DOHH2 (cell line): ENCODE measurements around the gene MGAT4B.

Experiments
- H3F3A ChIP-seq: fragments of 200-600 bp; sonication (generic), shearing (Covaris generic); 2 replicates; pipeline ENCODE4 v1.6.0; 2016; ENCODE audit warnings: antibody characterized with exemption, mild to moderate bottlenecking; ENCODE audit not compliant: control insufficient read depth, insufficient read depth
- H3K27ac ChIP-seq: fragments of 200-600 bp; sonication (generic); 2 replicates; pipeline ENCODE4 v1.5.1; 2014; ENCODE audit warnings: low read depth, mild to moderate bottlenecking, low read length, moderate library complexity
- H3K27me3 ChIP-seq: fragments of 200-600 bp; sonication (generic); 2 replicates; pipeline ENCODE4 v1.6.1; 2014; ENCODE audit warnings: mild to moderate bottlenecking, low read length, mixed read lengths; ENCODE audit not compliant: control insufficient read depth
- H3K36me3 ChIP-seq: fragments of 200-600 bp; sonication (generic); 2 replicates; pipeline ENCODE4 v1.6.1; 2014; ENCODE audit warnings: mild to moderate bottlenecking, low read length, moderate library complexity, mixed read lengths; ENCODE audit not compliant: control insufficient read depth
- H3K4me1 ChIP-seq: fragments of 200-600 bp; sonication (generic); 2 replicates; pipeline ENCODE4 v1.6.1; 2014; ENCODE audit warnings: mild to moderate bottlenecking, low read length, mixed read lengths; ENCODE audit not compliant: control insufficient read depth
- H3K4me2 ChIP-seq: fragments of 200-600 bp; sonication (generic); 2 replicates; pipeline ENCODE4 v1.6.0; 2014; ENCODE audit warnings: mild to moderate bottlenecking, low read length, moderate library complexity
- H3K4me3 ChIP-seq: fragments of 200-600 bp; sonication (generic); 2 replicates; pipeline ENCODE4 v1.5.1; 2014; ENCODE audit warnings: mild to moderate bottlenecking, low read length, mixed read lengths
- H3K79me2 ChIP-seq: fragments of 200-600 bp; sonication (generic); 2 replicates; pipeline ENCODE4 v1.6.1; 2014; ENCODE audit warnings: mild to moderate bottlenecking, low read length, mixed read lengths; ENCODE audit not compliant: control insufficient read depth
- H3K9me2 ChIP-seq: fragments of 200-600 bp; sonication (generic); replicated peaks from 2 replicates; pipeline ENCODE4 v1.6.1; 2014; ENCODE audit warnings: mild to moderate bottlenecking, low read length, mixed read lengths; ENCODE audit not compliant: control insufficient read depth
- H3K9me3 ChIP-seq: fragments of 200-600 bp; sonication (generic); 2 replicates; pipeline ENCODE4 v1.6.1; 2014; ENCODE audit warnings: antibody characterized with exemption, low read length, mixed read lengths; ENCODE audit not compliant: control insufficient read depth, insufficient read depth
- H4K20me1 ChIP-seq: fragments of 200-600 bp; sonication (generic); 2 replicates; pipeline ENCODE4 v1.6.0; 2014; ENCODE audit warnings: low read depth, mild to moderate bottlenecking, antibody characterized with exemption, low read length, moderate library complexity; ENCODE audit not compliant: control insufficient read depth, insufficient read depth
- CTCF ChIP-seq: fragments of 200-600 bp; sonication (generic); IDR thresholded peaks from one replicate; pipeline ENCODE4 v1.5.1; 2014; ENCODE audit warnings: antibody characterized with exemption, mild to moderate bottlenecking, low read depth, low read length; ENCODE audit not compliant: poor library complexity, severe bottlenecking
- EZH2phosphoT487 ChIP-seq: fragments of 200-600 bp; sonication (generic); IDR thresholded peaks from 2 replicates; pipeline ENCODE4 v1.6.1; 2017; ENCODE audit warnings: borderline replicate concordance, mild to moderate bottlenecking, antibody characterized with exemption, low read length, moderate library complexity, mixed read lengths

The MGAT4B gene

DNA sequence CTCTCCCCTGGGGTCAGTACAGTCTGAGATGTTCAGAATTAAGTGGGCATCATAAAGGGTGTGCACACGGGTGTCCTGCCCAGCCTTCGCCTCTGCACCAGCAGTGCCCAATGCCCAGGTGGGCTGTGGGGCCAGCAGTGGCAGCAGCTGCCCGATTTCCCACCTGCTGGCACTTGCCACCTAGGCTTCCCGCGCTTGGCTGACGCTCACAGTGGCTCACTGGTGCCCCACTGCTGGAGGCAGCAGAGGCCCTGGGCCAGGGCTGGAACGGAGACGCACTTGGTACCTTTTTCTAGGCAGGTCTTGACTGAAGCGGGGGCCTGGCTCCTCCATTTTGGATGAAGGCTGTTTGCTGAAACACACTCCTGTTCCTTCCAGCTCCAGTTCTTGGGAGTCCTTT is 35.0 kb upstream of the MGAT4B start:
- Histone ChIP-seq H3K4me2 (no peak overlapping the region), H3K9me2 (no peaks in the 10 kb centered on the region), H3K4me1 (no peaks in the 10 kb centered on the region), H4K20me1 (no peaks in the 10 kb centered on the region), H3K79me2 (no peaks in the 10 kb centered on the region), H3K36me3 (peaks cover 37% of the 10 kb centered on the region), H3F3A (no peaks in the 10 kb centered on the region), H3K27ac (no peak overlapping the region), H3K27me3 (no peaks in the 10 kb centered on the region), H3K9me3 (no peaks in the 10 kb centered on the region), H3K4me3 (no peak overlapping the region)
- no peak for TF ChIP-seq CTCF
- TF ChIP-seq EZH2phosphoT487, result no peak

DNA sequence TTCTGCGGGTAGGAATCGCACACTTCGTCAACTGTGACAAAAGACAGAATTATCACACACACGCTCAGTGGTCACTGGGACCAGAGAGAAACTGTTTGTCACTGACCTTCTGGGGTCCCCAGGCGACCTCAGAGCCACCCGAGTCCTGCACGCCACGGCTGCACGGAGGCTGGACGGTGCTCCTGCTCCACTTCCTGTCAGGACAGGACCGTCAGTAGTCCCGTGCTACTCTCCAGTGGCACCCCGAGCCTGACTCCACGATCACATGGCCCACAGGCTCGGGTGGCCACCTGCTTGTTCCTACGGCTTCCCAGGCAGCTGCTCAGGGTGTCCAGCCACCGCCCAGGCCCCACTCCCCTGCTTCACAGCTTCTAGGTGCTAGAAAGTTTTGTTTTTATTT is 34.1 kb upstream of the MGAT4B start:
- H3F3A ChIP-seq, result no peaks in the 10 kb centered on the region
- H3K79me2 ChIP-seq, result no peaks in the 10 kb centered on the region
- no peaks in the 10 kb centered on the region for H4K20me1 ChIP-seq
- H3K4me3 ChIP-seq, result no peak overlapping the region
- no peaks in the 10 kb centered on the region for H3K9me2 ChIP-seq
- H3K27me3 ChIP-seq, result no peaks in the 10 kb centered on the region
- H3K9me3 ChIP-seq, result no peaks in the 10 kb centered on the region
- no peak for TF ChIP-seq EZH2phosphoT487
- no peak for TF ChIP-seq CTCF
- no peak overlapping the region for H3K27ac ChIP-seq
- peaks cover 39% of the 10 kb centered on the region for H3K36me3 ChIP-seq
- H3K4me1 ChIP-seq, result no peaks in the 10 kb centered on the region
- no peak overlapping the region for H3K4me2 ChIP-seq

DNA sequence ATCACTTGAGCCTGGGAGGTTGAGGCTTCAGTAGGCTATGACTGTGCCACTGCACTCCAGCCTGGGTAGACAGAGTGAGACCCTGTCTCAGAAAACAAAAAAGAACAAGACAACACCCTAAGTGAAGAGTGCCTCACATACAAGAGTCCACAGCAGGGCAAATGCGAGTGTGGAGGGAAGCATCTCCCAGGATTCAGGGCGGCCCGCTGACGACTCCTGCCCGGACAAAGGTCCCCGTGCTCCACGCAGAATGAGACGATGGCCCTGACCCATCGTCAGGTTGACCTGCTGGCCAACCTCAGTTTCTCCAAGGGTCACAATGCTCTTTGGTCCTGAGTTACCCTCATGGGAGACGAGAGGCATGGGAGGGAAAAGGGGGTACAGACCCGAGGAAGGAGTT is 33.7 kb upstream of the MGAT4B start:
- H3K27me3 ChIP-seq, result no peaks in the 10 kb centered on the region
- H3K9me3 ChIP-seq, result no peaks in the 10 kb centered on the region
- no peaks in the 10 kb centered on the region for H3F3A ChIP-seq
- H4K20me1 ChIP-seq, result no peaks in the 10 kb centered on the region
- H3K4me1 ChIP-seq, result no peaks in the 10 kb centered on the region
- H3K9me2 ChIP-seq, result no peaks in the 10 kb centered on the region
- TF ChIP-seq EZH2phosphoT487 (no peak), CTCF (no peak)
- H3K4me2 ChIP-seq, result no peak overlapping the region
- peaks cover 35% of the 10 kb centered on the region for H3K36me3 ChIP-seq
- no peaks in the 10 kb centered on the region for H3K79me2 ChIP-seq
- H3K4me3 ChIP-seq, result no peak overlapping the region
- H3K27ac ChIP-seq, result no peak overlapping the region
